HG02571 (cell line): ENCODE measurements around the gene MC4R.

Source experiments
- ATAC-seq: cut with Tn5 transposase; IDR thresholded peaks from one replicate; pipeline ENCODE4 v1.9.1; 2021; ENCODE audit warnings: mild to moderate bottlenecking, moderate library complexity; ENCODE audit not compliant: unreplicated experiment

The MC4R gene

GRCh38 chr18:60329131-60329530 lies 43.4 kb downstream of the MC4R start:
- ATAC-seq, result no peak

- no peak for ATAC-seq
These were observed 44.7 kb downstream of the MC4R start for GRCh38 chr18:60327880-60328279.

DNA sequence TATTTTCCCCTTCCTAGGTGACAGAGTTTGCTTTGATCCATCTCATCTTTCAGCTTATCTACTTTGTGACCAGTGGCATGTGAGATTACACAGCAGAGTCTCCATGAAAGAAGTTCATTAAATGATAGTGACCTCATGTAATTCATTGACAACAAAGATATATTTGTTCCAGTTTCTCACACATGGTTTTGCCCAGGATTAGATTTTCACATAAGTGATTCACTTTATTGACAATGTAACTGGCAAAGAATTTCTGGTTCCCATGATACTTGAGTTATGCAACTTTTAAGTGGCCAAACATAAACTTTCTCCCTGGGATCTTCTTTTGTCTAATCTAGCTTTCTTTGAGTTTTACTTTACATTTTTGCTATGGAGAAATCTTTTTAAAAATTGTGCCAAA lies 50.0 kb downstream of the MC4R start:
- no peak for ATAC-seq
